GM19328 (cell line): Measurements from ENCODE around the gene CHST9.

ENCODE experiments used
- ATAC-seq: cut with Tn5 transposase; IDR thresholded peaks from one replicate; pipeline ENCODE4 v1.9.1; 2021; ENCODE audit warnings: mild to moderate bottlenecking, moderate library complexity; ENCODE audit not compliant: unreplicated experiment

Gene CHST9

DNA sequence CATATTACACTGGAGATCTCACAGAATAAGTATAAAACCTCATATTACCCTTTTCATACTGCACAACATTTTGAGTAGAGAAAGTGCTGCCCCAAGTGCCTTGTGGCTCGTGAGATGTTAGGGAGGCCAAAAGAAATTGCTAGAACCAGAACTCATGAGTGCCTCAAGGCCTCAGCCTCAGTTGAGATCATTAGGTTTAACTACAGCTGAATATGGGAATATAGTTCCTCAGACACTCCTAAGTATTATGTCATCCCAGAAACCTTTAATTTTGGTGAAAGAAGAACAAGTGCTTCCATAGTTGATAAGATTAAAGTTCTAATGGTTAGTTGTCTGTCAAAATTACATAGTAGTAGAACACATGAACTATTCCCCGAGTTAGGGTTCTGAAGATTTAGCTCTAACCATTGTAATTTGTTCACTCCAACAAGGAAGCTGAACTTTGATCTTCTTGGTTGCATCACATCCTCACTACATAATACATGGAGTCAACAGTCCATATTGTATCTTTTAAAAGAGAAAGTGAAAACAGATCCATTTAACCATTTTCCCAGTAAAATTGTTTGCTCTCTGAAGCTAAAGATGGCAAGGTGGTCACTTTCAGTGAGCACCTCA, 310.0 kb downstream of the CHST9 start:
- no peak for ATAC-seq

DNA sequence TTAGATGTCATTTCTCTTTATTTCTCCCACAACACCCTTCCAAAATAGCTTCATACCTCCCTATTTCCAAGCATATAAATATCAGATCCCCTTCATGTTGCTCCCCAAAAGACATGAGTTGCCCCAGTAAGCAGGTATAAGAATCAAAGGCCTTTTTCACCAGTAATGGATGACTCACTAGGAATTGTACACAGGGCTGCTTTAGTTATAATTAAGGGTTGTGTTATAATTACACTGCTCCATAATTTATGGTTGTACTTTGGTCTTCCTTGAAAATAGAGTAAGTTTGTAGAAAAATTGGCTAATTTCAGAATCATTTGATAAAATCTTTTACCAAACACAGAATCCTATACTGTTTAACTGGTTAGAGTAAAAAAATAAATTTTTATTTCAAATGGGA, 310.8 kb downstream of the CHST9 start:
- no peak for ATAC-seq

GRCh38 chr18:26869640-26870039, 315.5 kb downstream of the CHST9 start:
- no peak for ATAC-seq

GRCh38 chr18:26868968-26869586, 316.0 kb downstream of the CHST9 start:
- no peak for ATAC-seq

- ATAC-seq: no peak
Observed at GRCh38 chr18:26867471-26867870, 317.6 kb downstream of the CHST9 start.

GRCh38 chr18:26865557-26865956, 319.6 kb downstream of the CHST9 start, which contains the start of gene AQP4:
Gene AQP4 (minus strand): TSS chr18:26865707. CDS start chr18:26865689, 18 bp downstream.
- no peak for ATAC-seq

DNA sequence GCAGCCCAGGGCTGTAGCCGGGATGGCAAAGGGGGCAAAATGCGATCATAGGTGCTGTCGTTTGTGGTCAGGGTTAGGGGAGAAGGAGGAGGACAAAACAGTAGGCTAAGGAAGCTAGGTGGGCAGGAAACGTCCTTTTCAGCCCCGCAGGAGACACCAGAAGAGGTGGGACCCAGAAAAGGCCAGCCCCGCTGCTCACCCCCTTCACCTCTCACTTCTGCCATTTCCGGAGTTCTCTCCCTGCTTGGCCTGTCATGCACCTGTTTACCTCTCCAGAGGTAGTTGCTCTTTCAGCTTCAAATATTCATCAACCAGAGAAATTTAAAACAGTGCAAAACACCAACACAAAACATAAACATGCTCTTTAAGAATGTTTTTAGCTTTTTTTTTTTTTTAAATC, 320.4 kb downstream of the CHST9 start:
- no peak for ATAC-seq

- no peak for ATAC-seq
Observed at GRCh38 chr18:26863921-26864497, 321.1 kb downstream of the CHST9 start.

DNA sequence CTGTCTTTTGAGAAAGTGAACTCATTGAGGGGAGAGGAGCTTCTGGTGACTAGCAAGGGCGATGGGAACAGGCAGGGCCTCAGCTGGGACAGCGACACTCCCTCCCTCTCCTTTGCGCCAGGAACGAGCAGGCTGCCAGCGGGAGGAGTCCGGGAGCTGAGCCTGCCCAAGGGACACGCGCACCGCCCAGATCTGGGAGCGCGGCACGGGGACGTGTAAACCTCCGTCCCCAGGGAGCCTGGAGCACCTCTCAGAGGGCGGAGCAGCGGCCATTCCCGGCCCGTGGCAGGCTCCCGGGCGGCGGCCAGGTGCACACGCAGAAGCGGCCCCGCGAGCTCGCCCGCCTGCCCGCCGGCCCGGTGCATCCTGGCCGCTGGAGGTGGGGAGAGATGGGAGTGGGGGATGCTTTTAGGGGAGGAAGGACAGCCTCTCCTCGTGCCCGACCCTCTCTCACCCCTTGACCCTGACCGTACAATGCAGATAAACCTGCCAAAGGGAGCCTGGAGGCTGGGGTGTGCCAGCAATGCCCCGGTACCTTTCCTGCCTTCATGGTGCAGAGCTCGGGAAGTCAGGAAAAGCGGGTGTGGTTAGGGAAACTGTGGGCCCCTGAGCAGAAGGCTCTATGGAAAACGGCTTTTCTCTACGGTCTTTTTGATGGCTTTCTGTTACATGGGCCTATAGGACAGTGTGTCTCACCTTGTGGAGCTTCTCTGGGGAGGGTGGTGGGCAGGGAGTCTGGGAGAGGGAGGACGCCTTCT, 321.8 kb downstream of the CHST9 start:
- no peak for ATAC-seq

DNA sequence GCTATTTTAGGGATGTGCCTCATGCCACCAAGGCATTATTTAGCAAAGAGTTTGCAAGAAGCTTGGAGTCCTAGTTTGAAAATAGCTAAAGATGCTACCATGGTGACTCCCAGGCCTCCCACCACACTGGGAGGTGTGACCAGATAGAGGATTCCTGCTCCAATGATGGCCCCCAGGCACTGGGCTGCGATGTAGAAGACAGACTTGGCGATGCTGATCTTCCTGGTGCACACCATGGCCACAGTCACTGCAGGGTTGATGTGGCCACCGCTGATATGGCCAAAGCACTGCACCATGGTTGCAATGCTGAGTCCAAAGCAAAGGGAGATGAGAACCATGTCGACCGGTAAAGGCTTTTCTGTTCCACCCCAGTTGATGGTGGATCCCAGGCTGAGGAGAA, 323.0 kb downstream of the CHST9 start:
- ATAC-seq: no peak
